GM12892 (cell line): Measurements from ENCODE around the gene PSME4.

Experiments
- POLR2A ChIP-seq: IDR thresholded peaks from 2 replicates; pipeline ENCODE4 v1.6.1; 2011; ENCODE audit warnings: low read depth, low read length, control low read depth
- POLR2AphosphoS5 ChIP-seq: IDR thresholded peaks from 2 replicates; pipeline ENCODE4 v1.6.1; 2011; ENCODE audit warnings: low read depth, low read length, control low read depth
- TAF1 ChIP-seq: IDR thresholded peaks from 2 replicates; pipeline ENCODE4 v1.6.1; 2011; ENCODE audit warnings: low read depth, mild to moderate bottlenecking, control low read depth, low read length, borderline replicate concordance

DNA sequence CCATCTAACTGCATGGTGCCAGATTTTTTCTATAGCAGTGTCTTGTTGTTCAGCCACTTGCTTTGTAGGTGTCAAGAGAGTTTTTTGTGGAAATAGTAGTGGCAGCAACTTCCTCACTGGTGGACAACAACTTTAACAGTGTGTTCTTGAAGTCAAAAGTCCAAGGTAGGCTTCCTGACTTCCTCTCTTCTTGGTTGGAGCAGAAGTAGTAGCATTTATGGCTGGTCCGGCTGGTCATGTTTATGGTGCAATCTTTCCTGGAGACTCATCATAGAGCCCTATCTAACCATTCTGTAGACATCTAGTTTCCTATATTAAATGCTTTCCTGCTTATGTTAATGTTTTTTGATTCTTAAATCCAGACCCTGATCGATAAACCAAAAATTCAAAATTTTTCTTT lies 122.7 kb downstream of the PSME4 start:
- no peak for TF ChIP-seq POLR2AphosphoS5
- no peak for TF ChIP-seq POLR2A
- no peak for TF ChIP-seq TAF1
